ENCODE measurements around the gene PCDH1.

DNA sequence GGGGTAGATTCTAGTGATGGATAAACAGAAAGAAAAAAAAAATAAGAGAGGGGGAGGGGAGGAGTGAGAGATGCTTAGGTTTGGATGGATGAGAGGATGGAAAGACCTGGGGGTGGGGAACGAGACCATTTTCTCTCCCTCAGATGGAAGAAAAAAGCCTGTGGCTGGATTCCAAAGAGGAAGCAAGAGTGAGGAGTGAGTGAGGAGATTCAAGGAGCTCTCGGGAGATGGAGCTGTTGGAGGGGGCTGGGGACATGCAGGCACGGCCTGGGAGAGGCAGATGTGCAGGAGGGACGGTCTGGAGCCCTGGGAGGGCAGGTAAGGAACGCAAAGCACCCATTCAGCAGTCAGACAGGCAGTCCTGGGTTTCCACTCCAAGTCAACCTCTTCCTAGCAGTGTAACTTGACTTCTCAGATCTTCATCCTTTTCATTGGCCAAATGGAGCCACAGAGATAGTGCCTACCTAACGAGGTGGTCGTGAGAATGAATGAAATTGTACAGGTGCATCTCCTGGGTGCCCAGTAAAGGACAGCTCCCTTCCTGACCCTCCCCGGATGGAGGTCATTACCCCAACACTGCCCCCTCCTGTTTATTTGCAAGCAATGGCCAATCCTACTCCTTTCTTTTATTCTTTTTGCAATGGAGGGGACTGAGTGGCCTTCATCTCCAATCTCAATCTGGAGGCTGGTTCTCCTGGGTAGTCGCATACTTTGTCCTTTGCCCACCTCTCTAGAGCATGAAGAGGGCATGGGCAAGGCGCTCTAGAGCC, 52.2 kb downstream of the PCDH1 start:
- TF ChIP-seq, protein P1, sequence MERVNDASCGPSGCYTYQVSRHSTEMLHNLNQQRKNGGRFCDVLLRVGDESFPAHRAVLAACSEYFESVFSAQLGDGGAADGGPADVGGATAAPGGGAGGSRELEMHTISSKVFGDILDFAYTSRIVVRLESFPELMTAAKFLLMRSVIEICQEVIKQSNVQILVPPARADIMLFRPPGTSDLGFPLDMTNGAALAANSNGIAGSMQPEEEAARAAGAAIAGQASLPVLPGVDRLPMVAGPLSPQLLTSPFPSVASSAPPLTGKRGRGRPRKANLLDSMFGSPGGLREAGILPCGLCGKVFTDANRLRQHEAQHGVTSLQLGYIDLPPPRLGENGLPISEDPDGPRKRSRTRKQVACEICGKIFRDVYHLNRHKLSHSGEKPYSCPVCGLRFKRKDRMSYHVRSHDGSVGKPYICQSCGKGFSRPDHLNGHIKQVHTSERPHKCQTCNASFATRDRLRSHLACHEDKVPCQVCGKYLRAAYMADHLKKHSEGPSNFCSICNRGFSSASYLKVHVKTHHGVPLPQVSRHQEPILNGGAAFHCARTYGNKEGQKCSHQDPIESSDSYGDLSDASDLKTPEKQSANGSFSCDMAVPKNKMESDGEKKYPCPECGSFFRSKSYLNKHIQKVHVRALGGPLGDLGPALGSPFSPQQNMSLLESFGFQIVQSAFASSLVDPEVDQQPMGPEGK (CRISPR knock-in tag; IDR thresholded peaks at IDR 0.05; ENCODE audit: borderline replicate concordance), result no peak
- TF ChIP-seq ZFP30 (CRISPR knock-in tag; IDR thresholded peaks at IDR 0.05) (no peak), ZFP3 (CRISPR knock-in tag; IDR thresholded peaks at IDR 0.05) (no peak), OSR1 (CRISPR knock-in tag; IDR thresholded peaks at IDR 0.05) (no peak), TOX (CRISPR knock-in tag; IDR thresholded peaks at IDR 0.05; ENCODE audit: borderline replicate concordance) (no peak), ZNF565 (CRISPR knock-in tag; conservative IDR thresholded peaks at IDR 0.05; ENCODE audit: low read depth) (no peak), ESRRG (CRISPR knock-in tag; IDR thresholded peaks at IDR 0.05) (no peak), PPARA (CRISPR knock-in tag; IDR thresholded peaks at IDR 0.05; ENCODE audit: borderline replicate concordance) (no peak), ZNF8 (CRISPR knock-in tag; IDR thresholded peaks at IDR 0.05) (no peak)
- TF ChIP-seq, protein P2, sequence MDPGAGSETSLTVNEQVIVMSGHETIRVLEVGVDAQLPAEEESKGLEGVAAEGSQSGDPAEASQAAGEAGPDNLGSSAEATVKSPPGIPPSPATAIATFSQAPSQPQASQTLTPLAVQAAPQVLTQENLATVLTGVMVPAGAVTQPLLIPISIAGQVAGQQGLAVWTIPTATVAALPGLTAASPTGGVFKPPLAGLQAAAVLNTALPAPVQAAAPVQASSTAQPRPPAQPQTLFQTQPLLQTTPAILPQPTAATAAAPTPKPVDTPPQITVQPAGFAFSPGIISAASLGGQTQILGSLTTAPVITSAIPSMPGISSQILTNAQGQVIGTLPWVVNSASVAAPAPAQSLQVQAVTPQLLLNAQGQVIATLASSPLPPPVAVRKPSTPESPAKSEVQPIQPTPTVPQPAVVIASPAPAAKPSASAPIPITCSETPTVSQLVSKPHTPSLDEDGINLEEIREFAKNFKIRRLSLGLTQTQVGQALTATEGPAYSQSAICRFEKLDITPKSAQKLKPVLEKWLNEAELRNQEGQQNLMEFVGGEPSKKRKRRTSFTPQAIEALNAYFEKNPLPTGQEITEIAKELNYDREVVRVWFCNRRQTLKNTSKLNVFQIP (CRISPR knock-in tag; IDR thresholded peaks at IDR 0.05; ENCODE audit: borderline replicate concordance, low read depth), result no peak
- TF ChIP-seq, protein P3, sequence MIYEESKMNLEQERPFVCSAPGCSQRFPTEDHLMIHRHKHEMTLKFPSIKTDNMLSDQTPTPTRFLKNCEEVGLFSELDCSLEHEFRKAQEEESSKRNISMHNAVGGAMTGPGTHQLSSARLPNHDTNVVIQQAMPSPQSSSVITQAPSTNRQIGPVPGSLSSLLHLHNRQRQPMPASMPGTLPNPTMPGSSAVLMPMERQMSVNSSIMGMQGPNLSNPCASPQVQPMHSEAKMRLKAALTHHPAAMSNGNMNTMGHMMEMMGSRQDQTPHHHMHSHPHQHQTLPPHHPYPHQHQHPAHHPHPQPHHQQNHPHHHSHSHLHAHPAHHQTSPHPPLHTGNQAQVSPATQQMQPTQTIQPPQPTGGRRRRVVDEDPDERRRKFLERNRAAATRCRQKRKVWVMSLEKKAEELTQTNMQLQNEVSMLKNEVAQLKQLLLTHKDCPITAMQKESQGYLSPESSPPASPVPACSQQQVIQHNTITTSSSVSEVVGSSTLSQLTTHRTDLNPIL (CRISPR knock-in tag; IDR thresholded peaks at IDR 0.05; ENCODE audit: low read depth), result no peak

Measured in SK-N-SH treated with all-trans-retinoic acid at 6 μM for 48 hours (cell line).